Measurements from ENCODE around the gene DNAJC5G.

DNA sequence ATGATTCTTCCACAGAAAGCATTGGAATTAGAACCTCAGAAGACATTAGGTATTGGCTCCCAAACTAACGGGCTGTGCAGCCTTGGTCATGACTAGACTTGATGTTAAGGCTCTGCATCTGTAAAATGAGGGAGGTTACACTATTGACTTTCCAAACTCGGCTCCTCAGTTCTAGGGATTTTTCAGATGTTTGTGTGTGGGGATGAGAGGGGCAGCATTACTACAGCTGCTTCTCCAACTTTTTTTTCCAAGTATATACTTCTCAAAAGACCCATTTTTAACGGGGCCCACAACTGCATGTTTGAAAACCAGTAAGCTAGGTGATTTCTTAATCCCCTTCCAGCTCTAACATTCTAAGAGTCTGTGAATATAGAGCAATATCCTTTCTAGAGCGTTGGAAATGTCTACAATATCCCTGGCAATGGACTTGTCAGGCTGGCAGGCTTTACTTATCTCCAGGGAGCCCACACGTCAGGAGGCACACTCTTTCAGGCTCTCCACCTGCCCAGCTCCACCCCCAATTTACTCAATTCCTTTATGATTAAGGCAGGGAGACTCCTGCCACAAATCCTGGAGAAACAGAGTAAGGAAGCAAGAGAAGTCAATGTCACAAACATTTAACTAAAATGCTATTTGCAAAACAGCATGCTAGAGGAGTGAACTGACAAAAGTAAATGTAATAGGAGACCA, 48.5 kb downstream of the DNAJC5G start:
- TF ChIP-seq CTCF (IDR thresholded peaks at IDR 0.05; ENCODE audit: extremely low read depth in 1 of 2, insufficient read depth in 1 of 2, low read depth in 1 of 2, low read length in 2 of 2): no peak
- no peak for TF ChIP-seq POLR2A (IDR thresholded peaks at IDR 0.05; ENCODE audit: low read depth, low read length)
- no peak for TF ChIP-seq JUN (IDR thresholded peaks at IDR 0.05; ENCODE audit: borderline replicate concordance, insufficient read depth, insufficient read length, low read depth)
- no peak for TF ChIP-seq EZH2 (IDR thresholded peaks at IDR 0.05; ENCODE audit: borderline replicate concordance, low read depth, low read length, severe bottlenecking)
- TF ChIP-seq POLR2AphosphoS5 (IDR thresholded peaks at IDR 0.05; ENCODE audit: insufficient read depth, low read depth, low read length): no peak
- TF ChIP-seq, protein P1, sequence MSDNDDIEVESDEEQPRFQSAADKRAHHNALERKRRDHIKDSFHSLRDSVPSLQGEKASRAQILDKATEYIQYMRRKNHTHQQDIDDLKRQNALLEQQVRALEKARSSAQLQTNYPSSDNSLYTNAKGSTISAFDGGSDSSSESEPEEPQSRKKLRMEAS (IDR thresholded peaks at IDR 0.05; ENCODE audit: insufficient read depth, insufficient read length): no peak

Data from endothelial cell of umbilical vein (primary cell).